ENCODE data around the gene RASD1. TPM values are rescaled to one million over a fixed set of nuclear protein-coding genes. Genes with fewer than 3 reads are reported as not detected.

The RASD1 gene
- total RNA-seq, 1 experiment from 2014 or later, result 1.2 TPM

DNA sequence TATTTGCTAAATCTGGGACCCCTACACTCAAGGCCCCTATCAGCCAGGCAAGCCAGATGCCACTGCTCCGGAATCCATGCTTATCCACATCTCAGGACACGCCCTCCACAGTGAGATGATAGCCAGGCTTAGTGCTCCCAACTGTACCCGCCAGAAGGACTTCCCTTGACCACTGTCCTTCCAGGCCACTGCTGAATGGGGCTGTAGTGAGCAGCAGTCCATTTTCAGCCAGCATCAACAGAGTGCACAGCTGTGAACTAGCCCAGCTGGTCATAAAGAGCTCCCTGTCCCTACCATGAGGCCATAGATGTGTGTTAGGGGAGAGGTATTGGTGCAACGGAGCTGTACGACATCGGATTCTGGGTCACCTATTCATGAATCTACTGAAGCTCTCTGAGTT, 32.4 kb downstream of the RASD1 start:
- Histone ChIP-seq H3K4me3 (no peak overlapping the region), H3K27ac (no peak overlapping the region), H3K27me3 (ENCODE audit: insufficient read depth, low read depth) (peaks cover 87% of the 10 kb centered on the region), H3K36me3 (ENCODE audit: low read depth) (no peaks in the 10 kb centered on the region), H3F3A (ENCODE audit: insufficient read depth, low read depth) (no peaks in the 10 kb centered on the region), H3K79me2 (ENCODE audit: low read depth) (no peaks in the 10 kb centered on the region), H3K9me3 (ENCODE audit: insufficient read depth, low read depth) (peaks cover 7% of the 10 kb centered on the region; the same call in 1 of the 2 replicates), H2AFZ (no peak overlapping the region), H3K4me1 (replicated peaks; ENCODE audit: insufficient read depth) (no peaks in the 10 kb centered on the region), H3K9me2 (ENCODE audit: insufficient read depth) (no peaks in the 10 kb centered on the region), H3K4me2 (no peak overlapping the region), H4K20me1 (ENCODE audit: insufficient read depth) (peaks cover 3% of the 10 kb centered on the region; the same call in 1 of the 2 replicates)
- no peak for DNase-seq
- no peak for TF ChIP-seq EZH2 (IDR thresholded peaks at IDR 0.05; ENCODE audit: low read depth)
- TF ChIP-seq, protein P1, sequence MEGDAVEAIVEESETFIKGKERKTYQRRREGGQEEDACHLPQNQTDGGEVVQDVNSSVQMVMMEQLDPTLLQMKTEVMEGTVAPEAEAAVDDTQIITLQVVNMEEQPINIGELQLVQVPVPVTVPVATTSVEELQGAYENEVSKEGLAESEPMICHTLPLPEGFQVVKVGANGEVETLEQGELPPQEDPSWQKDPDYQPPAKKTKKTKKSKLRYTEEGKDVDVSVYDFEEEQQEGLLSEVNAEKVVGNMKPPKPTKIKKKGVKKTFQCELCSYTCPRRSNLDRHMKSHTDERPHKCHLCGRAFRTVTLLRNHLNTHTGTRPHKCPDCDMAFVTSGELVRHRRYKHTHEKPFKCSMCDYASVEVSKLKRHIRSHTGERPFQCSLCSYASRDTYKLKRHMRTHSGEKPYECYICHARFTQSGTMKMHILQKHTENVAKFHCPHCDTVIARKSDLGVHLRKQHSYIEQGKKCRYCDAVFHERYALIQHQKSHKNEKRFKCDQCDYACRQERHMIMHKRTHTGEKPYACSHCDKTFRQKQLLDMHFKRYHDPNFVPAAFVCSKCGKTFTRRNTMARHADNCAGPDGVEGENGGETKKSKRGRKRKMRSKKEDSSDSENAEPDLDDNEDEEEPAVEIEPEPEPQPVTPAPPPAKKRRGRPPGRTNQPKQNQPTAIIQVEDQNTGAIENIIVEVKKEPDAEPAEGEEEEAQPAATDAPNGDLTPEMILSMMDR (conservative IDR thresholded peaks at IDR 0.05), result no peak
- ChIA-PET POLR2A (ENCODE audit: unreplicated experiment) (no interaction called here), CTCF (no interaction called here)
- intact Hi-C loops (cut with micrococcal nuclease; ENCODE audit: unreplicated experiment), result no loop called here
- BruUV-seq (replicated peaks), result no TSS peak

DNA sequence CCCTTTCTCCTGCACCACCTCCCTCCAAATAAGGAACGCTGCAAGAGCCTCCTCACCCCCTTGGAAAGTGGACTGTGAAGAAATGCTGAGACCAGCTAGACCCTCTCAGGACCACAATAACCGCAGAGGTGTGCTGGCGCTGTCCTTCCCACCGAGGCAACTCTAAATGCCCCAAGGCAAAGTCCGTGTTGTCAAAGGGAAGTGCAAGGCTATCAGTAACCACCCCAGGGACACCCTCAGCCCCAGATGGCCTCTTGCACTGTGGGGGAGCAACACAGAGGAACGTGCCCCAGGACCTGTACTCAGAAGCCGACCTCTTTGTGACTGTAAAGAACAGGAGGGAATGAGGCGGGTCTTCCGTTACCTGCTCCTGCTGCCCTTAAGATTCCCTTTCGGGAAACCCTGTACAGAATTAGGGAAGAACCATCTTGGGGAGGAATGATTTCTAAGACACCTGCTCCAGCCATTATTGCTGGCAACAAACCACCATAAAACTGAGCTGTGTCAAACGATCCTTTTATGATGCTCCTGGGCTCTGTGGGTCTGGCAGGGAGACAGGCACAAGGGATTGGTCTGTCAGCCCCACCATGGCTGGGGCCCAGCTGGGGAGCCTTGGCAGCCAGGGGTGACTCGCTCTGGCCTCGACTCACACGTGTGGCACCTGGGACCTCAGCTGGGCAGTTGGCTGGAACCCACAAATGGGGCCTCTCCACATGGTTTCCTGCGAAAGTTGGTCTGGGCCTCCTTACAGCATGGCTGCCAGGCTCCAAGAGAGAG, 34.0 kb downstream of the RASD1 start:
- Histone ChIP-seq H2AFZ (no peak overlapping the region), H3F3A (ENCODE audit: insufficient read depth, low read depth) (no peaks in the 10 kb centered on the region), H3K36me3 (ENCODE audit: low read depth) (no peaks in the 10 kb centered on the region), H3K4me1 (replicated peaks; ENCODE audit: insufficient read depth) (no peaks in the 10 kb centered on the region), H3K4me3 (no peak overlapping the region), H3K9me3 (ENCODE audit: insufficient read depth, low read depth) (0 out of 2 replicates have a peak, but pooled peaks cover 3% of the 10 kb centered on the region), H3K9me2 (ENCODE audit: insufficient read depth) (no peaks in the 10 kb centered on the region), H4K20me1 (ENCODE audit: insufficient read depth) (peaks cover 3% of the 10 kb centered on the region; the same call in 1 of the 2 replicates), H3K27ac (no peak overlapping the region), H3K79me2 (ENCODE audit: low read depth) (no peaks in the 10 kb centered on the region), H3K4me2 (no peak overlapping the region), H3K27me3 (ENCODE audit: insufficient read depth, low read depth) (peaks cover 87% of the 10 kb centered on the region)
- TF ChIP-seq, protein P1 (conservative IDR thresholded peaks at IDR 0.05), result no peak
- no peak for TF ChIP-seq EZH2 (IDR thresholded peaks at IDR 0.05; ENCODE audit: low read depth)
- intact Hi-C loops (cut with micrococcal nuclease; ENCODE audit: unreplicated experiment), result no loop called here
- POLR2A ChIA-PET (ENCODE audit: unreplicated experiment), result interaction anchor here (0.6 kb wide), 1 partner anchor 16 kb away, joined by 7 read pairs; no protein-coding TSS in a partner anchor
- DNase-seq, result no peak
- CTCF ChIA-PET, result interaction anchor here (0.6 kb wide), 1 partner anchor 10 kb away, joined by 10 read pairs; no protein-coding TSS in a partner anchor
- BruUV-seq (replicated peaks), result no TSS peak

DNA sequence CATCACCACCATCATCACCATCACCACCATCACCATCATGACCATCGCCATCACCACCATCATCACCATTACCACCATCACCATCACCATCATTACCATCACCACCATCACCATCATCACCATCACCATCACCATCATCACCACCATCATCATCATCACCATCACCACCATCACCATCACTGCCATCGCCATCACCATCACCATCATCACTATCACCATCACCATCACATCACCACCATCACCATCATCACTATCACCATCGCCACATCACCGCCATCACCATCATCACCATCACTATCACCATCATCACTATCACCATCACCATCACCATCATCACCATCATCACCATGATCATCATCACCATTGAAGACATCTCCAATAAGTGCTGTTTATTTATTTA, 36.2 kb downstream of the RASD1 start:
- CTCF ChIA-PET, result no interaction called here

More for the DNA sequence above, 36.2 kb downstream of the RASD1 start:
- no peak overlapping the region for H3K4me2 ChIP-seq
- H3K36me3 ChIP-seq (ENCODE audit: low read depth), result no peaks in the 10 kb centered on the region
- H3K9me3 ChIP-seq (ENCODE audit: insufficient read depth, low read depth), result 0 out of 2 replicates have a peak, but pooled peaks cover 3% of the 10 kb centered on the region
- H3K27ac ChIP-seq, result no peak overlapping the region
- no peaks in the 10 kb centered on the region for H3F3A ChIP-seq (ENCODE audit: insufficient read depth, low read depth)
- H2AFZ ChIP-seq, result no peak overlapping the region
- H3K4me1 ChIP-seq (replicated peaks; ENCODE audit: insufficient read depth), result no peaks in the 10 kb centered on the region
- intact Hi-C loops (cut with micrococcal nuclease; ENCODE audit: unreplicated experiment), result no loop called here
- no peaks in the 10 kb centered on the region for H3K9me2 ChIP-seq (ENCODE audit: insufficient read depth)
- H4K20me1 ChIP-seq (ENCODE audit: insufficient read depth), result peaks cover 3% of the 10 kb centered on the region; the same call in 1 of the 2 replicates
- no peaks in the 10 kb centered on the region for H3K79me2 ChIP-seq (ENCODE audit: low read depth)
- POLR2A ChIA-PET (ENCODE audit: unreplicated experiment), result no interaction called here
- no TSS peak for BruUV-seq (replicated peaks)
- TF ChIP-seq, protein P1 (conservative IDR thresholded peaks at IDR 0.05), result no peak
- TF ChIP-seq EZH2 (IDR thresholded peaks at IDR 0.05; ENCODE audit: low read depth), result no peak
- H3K4me3 ChIP-seq, result no peak overlapping the region
- no peak for DNase-seq
- H3K27me3 ChIP-seq (ENCODE audit: insufficient read depth, low read depth), result peaks cover 90% of the 10 kb centered on the region

All from PC-9 (cell line).